ENCODE data around the gene SCAMP1. TPM values are rescaled to one million over a fixed set of nuclear protein-coding genes. Genes with fewer than 3 reads are reported as not detected.
"Not testable (repeated sequence)": the region's sequence is repeated elsewhere in the genome, so short reads cannot be mapped to it uniquely, and the experiment has no call there.

Gene SCAMP1, protein sequence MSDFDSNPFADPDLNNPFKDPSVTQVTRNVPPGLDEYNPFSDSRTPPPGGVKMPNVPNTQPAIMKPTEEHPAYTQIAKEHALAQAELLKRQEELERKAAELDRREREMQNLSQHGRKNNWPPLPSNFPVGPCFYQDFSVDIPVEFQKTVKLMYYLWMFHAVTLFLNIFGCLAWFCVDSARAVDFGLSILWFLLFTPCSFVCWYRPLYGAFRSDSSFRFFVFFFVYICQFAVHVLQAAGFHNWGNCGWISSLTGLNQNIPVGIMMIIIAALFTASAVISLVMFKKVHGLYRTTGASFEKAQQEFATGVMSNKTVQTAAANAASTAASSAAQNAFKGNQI
- 10 to 100 TPM; 42.9 to 57.4 (median 48.2) TPM for polyA plus RNA-seq (ENCODE audit: insufficient read length in 4 of 4)

DNA sequence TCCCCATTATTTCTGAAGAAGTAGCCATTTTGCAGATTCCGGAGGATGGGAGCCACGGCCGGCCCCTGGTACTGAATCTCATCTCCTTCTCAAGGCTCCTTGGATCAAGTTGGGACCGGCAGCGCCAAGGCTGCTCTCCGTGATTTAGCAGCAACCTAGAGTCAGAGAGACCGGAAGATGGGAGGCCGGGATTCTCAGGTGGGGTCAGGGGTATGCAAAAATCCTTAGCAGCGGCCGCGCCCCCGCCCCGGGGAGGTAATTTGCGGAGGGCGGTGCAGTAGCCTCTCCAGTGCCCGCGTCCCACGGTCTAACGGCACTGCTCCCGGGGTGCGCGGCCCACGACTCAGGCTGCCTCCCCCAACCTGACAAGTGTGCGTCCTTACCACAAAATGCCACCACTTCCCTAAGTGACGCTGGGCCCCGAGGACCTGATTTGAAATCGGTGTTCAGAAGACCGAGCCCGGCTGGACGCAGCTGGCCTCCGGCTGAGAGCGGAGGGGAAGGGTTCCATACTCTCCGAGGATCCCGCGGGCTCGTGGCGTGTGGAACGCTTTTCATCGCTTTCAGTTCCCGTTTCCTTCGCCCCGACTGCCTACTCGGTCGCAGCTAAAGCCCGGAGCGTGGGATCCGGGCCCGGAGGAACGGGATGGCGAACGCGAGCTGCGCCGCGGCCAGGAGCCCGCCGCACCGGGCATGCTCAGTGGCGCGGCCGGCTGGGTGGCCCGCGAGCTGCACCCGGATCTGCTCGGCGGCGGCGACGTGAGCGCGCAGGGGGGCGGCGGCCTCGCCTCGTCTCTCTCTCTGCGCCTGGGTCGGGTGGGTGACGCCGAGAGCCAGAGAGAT lies at the start of gene SCAMP1:
TSS of gene SCAMP1 (plus strand) at position 787 of the 843 bp plus-strand sequence. CDS start at position 842, 55 bp downstream.
- DNase-seq (ENCODE audit: low read depth in 4 of 4, low spot score in 2 of 4), result peak; percentile 88 to 94 (median 92)

DNA sequence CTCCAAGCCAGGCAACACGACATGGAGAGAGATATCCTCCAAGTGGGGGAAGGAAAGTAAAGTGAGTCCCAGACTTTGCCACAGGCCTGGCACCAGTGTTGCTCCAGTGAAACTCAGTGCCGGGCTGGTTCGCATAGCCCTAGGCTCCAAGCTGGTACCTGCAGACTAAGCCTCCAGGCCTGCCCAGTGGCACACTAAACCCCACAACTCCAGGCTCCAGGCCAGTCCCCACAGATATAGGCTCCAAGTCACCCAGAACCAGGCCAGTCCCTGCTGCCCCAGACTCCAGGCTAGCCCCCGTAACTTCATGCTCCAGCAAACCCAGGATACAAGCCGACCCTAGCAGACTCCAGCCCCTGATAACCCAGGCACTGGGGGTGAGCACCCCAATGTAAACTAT lies 42.9 kb upstream of the SCAMP1 start:
- no peak for DNase-seq (ENCODE audit: low read depth in 4 of 4, low spot score in 2 of 4)

DNA sequence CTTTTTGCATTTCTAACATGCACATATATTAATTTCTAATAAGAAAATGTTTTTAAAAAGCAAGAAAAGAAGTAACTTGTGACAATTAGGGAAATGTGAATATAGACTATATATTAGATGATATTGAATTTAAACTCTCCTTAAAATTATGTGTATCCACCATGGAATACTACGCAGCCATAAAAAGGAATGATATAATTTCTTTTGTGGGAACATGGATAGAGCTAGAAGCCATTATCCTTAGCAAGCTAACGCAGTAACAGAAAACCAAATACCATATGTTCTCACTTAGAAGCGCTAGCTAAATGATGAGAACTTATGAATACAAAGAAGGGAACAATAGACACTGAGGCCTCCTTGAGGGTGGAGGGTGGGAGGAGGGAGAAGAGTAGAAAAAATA lies 42.1 kb upstream of the SCAMP1 start:
- no peak for DNase-seq (ENCODE audit: low read depth in 4 of 4, low spot score in 2 of 4)

DNA sequence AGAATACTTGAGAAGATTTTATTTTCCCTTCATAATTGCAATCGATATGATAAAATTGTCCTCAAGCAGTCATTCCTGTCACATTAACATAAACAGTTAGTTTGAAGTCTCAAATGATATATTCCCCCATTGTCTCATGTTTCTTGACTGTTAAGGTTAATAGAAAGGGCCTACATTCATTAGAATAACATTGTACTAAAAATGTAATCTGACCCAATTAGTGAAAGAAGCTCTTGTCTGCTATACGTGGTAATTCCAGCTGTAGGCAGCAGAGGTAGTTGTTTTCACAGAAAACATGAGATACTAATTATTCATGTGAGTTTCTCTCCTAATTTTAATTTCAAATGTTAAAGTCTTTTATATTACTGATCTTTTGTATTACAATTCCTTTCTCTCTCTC lies 40.0 kb upstream of the SCAMP1 start:
- DNase-seq (ENCODE audit: low read depth in 4 of 4, low spot score in 2 of 4), result peak in 3 of 4 donors; percentile 5 to 15 (median 5)

DNA sequence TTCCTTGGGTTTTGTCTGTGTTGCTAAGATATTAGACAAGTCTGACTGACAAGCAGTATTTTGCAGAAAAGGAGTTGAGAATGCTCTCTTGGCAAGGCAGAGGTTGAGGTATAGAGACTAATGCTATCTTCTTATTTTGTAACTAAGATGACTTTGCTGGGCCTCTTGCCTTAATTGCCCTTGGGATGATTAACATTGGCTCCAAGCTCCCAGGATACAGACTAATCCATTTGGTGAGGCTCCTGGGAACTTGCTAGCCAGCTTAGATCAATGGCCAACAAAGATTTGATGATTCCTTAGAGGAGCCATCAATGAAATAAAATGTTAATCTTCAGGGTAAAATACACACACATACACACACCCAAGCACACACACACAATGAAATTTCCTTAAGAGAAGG lies 37.2 kb upstream of the SCAMP1 start:
- no peak for DNase-seq (ENCODE audit: low read depth in 4 of 4, low spot score in 2 of 4)

DNA sequence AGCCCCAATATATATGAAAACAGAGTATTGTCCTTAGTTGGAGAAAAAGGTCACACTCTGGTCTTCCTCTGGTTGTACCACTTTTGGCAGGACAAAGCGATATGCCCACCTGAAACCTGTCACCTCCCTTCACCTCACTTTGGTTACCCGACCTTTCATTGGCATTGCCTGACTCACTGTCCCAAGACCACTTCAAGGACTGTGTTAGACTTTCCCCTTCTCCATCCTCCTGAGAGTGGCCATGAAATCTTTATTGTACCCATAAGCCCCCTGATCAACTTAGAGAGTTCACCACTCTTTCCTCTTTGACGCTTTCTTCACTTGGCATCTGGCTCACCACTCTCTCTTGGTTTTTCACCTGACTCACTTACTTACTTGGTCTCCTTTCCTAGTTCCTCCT lies 33.5 kb upstream of the SCAMP1 start:
- DNase-seq (ENCODE audit: low read depth in 4 of 4, low spot score in 2 of 4), result no peak

DNA sequence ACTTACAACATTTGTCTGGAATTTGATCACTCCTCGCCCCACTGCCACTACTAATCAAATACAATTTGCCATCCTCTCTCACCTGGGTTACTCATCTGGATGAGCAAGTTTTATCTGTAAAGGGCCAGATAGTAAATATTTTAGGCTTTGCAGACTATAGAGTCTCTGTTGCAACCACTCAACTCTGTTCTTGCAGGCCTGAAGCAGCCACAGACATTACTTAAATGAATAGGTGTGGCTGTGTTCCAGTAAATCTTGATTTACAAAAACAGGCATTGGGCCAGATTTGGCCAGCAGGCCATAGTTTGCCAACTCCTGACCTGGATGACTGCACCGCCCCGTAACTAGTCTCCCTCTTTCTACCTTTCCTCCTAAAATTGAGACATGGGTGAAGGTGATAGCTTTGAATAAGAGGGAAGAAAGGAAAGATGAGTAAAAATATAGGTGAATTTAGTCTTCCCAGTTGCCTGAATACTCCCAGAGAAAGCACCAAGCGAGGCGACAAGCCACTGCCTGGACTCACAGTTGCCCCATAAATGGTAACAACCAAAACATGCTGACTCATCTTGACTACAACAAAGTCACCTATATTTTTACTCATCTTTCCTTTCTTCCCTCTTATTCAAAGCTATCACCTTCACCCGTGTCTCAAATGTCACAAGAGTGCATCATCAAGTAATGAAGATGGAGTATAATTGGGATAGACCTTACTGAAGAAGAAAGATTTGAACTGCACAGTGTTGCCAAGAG lies 32.5 kb upstream of the SCAMP1 start:
- DNase-seq (ENCODE audit: low read depth in 4 of 4, low spot score in 2 of 4), result no peak

DNA sequence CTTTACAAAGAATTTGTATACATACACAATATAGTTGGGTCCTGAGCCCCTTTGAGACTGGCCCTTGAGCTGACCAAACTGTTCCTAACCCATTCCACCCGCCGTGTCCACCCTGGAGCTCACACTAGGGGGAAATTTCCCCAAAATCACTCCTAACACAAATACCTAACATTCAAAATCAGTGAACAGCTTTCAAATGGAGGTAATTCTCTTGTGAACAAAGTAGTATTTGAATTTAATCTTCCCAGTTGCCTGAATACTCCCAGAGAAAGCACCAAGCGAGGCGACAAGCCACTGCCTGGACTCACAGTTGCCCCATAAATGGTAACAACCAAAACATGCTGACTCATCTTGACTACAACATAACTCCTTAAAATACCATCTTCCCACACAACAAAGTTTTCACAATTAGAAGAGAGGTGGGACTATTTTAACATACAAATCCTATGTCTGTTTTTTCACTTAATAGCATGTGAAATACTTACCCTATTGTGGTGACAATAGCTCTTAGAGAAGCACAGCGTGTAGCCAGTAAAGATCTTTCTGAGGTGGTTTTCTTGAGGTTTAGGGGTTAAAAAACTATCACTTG lies 31.7 kb upstream of the SCAMP1 start:
- DNase-seq (ENCODE audit: low read depth in 4 of 4, low spot score in 2 of 4), result no peak

DNA sequence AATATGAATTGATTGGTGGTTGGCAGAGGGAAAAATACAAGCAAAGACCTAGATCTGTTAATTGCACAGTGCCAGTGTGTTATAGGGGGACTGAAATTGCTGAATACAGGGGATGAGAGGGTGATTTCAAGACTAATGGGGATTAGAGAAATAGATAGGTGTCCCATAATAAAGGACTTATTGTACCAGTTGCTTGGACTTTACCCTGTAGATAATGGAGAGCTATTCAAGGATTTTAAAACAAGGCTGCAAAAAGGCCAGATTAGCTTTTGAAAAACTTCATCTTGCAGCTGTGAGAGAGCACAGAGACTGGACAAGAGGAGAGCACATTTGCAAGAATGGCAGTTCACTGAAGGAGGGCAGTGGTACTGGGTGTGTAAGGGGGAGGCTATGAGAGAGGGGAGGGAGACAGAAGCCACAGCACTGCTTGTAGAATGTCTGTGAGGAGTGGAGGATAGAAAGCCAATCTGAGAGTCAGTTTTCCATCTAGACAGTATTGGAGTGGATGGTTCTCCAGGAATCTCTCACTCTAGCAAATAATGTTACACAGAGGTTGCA lies 28.8 kb upstream of the SCAMP1 start:
- no peak for DNase-seq (ENCODE audit: low read depth in 4 of 4, low spot score in 2 of 4)

DNA sequence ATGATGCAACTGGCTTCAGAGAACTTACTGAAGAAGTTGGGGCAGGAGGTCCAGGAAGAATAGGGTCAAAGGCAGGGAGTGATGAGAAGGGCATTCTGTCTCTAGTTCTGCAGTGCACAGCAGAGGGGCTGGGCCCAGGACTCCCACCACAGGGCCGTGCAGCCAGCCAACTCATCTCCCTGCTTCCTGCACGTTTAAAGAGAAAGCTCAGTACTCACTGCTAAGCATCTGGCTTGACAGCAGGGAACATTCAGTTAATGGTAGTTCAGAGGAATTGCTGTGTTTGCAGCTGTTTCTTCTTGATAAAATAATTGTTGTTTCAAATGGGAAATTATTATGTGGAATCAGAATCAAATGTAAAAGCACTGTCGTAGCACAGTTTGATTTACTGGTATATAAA lies 25.6 kb upstream of the SCAMP1 start:
- DNase-seq (ENCODE audit: low read depth in 4 of 4, low spot score in 2 of 4), result no peak

DNA sequence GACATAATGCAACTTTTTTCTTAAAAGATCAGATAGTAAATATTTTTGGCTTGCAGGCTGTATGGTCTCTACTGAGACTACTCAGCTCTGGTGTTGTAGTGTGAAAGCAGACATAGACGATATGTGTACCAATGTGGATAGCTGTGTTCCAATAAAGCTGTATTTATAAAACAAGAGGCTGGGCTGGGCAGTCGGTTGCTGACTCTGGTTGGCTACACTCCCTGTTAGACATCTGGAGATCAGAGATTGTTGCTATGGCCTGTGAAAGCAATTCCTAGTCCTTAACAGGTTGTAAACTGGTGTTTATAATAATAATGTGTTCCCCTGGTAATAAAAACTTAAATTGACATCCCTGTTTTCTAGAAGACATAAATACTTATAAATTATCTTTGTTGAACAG lies 24.4 kb upstream of the SCAMP1 start:
- DNase-seq (ENCODE audit: low read depth in 4 of 4, low spot score in 2 of 4), result no peak

DNA sequence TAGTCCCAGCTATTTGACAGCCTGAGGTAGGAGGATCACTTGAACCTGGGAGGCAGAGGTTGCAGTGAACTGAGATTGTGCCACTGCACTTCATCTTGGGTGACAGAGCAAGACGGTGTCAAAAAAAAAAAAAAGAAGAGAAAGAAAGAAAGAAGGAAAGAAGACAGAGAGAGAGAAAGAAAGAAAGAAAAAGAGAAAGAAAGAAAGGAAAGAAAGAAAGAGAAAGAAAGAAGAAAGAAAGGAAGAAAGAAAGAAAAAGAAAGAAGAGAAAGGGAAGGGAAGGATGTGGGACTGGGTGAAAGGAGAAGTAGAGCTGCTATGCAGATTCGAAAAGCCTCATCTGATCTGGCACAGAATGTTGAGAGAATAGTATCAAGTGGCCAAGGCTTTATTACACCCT lies 23.7 kb upstream of the SCAMP1 start:
- no peak for DNase-seq (ENCODE audit: low read depth in 4 of 4, low spot score in 2 of 4)

DNA sequence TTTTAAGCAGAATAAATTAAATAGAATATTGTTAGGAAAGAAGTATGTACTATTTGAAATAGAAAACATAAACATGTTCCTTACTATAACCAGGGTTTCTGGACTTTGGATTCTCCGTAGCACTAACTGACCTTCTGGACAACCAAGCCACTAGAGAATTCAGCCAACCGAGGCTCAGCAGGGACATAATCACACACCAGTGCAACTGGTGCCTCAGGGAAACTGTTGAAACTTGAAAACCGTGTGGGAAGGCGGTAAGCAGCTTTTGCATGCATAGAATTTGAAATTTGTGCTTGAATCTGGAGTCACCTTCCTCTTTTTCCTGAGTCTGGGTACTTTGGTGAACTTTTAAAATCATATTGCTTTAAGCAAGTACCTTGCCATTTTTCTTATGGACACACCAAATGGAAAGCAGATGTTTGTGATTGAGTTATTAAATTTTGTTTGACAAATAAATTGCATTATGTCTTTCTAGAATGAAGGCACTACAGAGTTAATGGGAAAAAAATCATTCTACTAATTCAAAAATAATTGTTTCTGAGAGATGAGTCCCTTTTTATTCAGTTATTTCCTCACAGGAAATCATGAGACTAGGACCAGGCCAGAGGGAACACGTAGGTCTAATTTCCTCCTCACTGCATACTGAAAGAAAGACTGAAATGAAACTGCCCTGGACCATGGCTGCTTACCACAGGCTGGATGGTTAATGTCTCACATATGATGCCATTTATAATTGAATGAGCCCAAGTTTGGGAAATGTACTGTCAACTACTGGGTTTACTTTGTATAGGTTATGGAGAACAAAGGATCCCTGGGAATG lies 20.6 kb upstream of the SCAMP1 start:
- DNase-seq (ENCODE audit: low read depth in 4 of 4, low spot score in 2 of 4), result no peak

DNA sequence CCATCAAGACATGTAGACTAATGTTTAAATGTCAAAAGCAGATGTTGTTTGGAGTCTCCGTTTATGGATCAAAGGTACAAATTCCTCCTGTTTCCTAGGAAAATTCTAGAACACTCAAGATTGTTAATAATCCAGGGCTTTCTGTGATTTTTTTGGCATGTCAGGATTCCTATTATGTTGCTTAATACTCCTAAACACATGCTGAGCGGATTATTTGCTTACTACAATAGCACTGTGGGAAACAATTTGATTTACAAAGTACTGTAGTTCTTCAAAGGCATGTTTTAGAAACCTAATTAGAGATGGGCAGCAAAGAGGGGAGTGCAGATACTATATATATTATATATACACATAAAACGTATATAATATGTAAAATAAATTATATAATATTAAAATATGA lies 19.0 kb upstream of the SCAMP1 start:
- DNase-seq (ENCODE audit: low read depth in 4 of 4, low spot score in 2 of 4), result no peak

DNA sequence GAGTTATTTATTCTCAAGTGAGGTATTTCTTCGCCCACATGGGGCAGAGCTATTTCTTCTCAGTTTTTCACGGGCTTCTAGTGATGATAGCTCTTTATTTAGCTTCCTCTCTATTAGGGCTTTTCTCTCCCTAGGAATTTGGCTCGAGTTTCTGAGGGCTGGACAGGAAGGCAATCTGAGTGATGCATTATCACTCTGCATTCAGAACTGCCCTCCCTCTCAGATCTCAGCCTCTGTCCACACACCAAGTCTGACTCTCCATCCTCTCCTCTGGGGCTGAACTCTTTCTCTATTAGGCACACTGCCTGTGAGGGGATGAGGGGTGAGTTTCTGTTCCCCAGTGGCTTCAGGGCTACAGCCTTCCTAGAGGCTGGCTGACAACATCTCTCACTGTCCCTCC lies 14.9 kb upstream of the SCAMP1 start:
- DNase-seq (ENCODE audit: low read depth in 4 of 4, low spot score in 2 of 4), result no peak

DNA sequence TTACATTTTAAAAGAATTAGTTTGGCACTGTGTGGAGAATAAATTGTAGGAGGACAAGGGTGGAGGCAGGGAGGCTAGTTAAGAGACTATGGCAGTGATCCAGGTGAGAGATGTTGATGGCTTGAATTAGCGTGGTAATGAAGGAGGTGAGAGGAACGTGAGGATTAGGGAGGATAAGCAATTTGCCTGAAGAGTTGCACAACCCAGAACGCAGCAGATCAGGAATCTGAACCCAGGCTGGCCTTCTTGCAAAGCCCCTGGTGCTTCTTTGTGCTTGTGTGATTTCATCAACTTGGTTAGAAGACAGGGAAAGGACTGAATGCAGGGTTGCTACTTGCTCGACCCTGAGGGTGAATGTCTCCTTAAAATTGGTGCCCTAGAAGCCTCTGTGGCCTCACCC lies 6.9 kb upstream of the SCAMP1 start:
- DNase-seq (ENCODE audit: low read depth in 4 of 4, low spot score in 2 of 4), result no peak

DNA sequence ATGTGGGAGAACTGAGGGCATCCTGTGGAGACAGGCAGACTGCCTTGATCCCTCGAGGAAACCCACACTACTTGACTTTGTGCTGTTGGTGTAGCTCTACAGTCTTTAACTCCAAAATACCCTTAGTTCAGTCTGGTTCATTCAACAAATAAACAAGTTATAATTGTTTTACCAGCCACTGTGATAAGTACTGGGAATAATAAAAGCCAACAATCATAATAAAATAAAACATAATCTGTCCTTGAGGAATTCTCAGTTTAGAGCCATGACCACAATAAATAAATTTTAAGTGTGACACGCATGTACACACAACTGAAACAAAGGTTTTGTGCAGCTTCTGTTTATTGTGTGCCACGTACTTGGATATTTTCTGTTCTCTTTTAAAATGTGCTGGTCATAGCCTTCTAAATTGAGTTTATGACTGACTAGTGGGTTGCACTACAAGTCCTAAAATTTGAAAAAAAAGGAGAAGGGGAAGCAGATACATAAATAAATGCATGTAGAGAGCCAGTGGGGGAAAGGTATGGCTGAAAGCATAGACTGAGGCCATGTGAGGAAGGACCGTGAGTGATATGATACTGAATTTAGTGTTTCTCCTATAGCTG lies 6.2 kb upstream of the SCAMP1 start:
- no peak for DNase-seq (ENCODE audit: low read depth in 4 of 4, low spot score in 2 of 4)

DNA sequence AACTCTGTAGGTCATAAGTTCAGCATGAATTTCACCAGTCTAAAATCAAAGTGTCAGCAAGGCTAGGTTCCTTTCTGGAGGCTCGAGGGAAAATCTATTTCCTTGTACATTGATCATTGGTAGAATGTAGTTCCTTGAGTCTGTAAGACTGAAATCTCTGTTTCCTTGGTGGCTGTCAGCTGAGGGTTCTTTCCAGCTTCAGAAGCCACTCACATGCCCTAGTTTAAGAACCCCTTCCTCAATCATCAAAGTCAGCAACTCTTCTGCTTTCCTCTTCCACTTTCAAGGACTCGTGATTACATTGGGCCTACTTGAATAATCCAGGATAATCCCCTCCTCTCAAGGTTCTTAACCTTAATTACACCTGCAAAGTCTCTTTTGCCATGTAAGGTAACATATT lies 4.9 kb upstream of the SCAMP1 start:
- no peak for DNase-seq (ENCODE audit: low read depth in 4 of 4, low spot score in 2 of 4)

DNA sequence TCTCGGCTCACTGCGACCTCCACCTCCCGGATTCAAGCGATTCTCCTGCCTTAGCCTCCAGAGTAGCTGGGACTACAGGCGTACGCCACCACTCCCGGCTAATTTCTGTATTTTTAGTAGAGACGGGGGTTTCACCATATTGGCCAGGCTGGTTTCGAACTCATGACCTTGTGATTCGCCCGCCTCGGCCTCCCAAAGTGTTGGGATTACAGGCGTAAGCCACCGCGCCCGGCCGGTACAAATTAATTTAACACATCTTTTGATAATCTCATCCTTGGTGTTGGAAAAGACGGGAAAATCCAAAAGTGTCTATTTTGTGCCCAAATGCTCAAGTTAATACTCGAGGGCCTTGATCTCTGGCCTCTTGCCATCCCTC lies 974 bp upstream of the SCAMP1 start:
- DNase-seq (ENCODE audit: low read depth in 4 of 4, low spot score in 2 of 4), result not testable (repeated sequence)

DNA sequence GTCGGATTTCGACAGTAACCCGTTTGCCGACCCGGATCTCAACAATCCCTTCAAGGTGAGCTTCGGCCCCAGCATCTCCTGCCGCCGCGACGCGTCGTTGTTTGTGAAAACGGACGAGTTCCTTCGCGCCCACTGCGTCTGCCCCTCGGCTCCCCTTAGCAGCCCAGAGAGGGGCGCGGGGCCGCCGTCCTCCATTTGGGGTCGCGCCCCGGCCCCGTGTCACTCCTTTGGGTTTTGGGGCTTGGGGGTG lies 182 bp downstream of the SCAMP1 start:
- no peak for DNase-seq (ENCODE audit: low read depth in 4 of 4, low spot score in 2 of 4)

Measured in left renal cortex interstitium (tissue), 4 donors.